ENCODE data around the gene MCMBP. TPM values are rescaled to one million over a fixed set of nuclear protein-coding genes. Genes with fewer than 3 reads are reported as not detected.
"Not testable (repeated sequence)": the region's sequence is repeated elsewhere in the genome, so short reads cannot be mapped to it uniquely, and the experiment has no call there.

Gene MCMBP, protein sequence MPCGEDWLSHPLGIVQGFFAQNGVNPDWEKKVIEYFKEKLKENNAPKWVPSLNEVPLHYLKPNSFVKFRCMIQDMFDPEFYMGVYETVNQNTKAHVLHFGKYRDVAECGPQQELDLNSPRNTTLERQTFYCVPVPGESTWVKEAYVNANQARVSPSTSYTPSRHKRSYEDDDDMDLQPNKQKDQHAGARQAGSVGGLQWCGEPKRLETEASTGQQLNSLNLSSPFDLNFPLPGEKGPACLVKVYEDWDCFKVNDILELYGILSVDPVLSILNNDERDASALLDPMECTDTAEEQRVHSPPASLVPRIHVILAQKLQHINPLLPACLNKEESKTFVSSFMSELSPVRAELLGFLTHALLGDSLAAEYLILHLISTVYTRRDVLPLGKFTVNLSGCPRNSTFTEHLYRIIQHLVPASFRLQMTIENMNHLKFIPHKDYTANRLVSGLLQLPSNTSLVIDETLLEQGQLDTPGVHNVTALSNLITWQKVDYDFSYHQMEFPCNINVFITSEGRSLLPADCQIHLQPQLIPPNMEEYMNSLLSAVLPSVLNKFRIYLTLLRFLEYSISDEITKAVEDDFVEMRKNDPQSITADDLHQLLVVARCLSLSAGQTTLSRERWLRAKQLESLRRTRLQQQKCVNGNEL
- 10 to 100 TPM; 90.8 to 99.2 TPM for total RNA-seq

DNA sequence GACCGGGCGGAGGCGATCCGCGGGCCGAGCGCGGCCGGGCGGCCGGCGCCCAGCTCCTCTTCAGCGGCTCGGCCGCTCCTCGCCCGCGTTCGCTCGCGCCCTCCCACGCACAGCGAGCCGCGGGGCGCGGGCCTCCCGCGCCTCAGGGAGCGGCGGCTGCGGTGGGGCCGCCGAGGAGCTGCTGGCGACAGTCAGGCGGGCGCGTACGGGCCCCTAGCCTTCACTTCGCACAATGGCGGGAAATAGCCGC, at the start of gene MCMBP:
MCMBP (minus strand) TSS at position 234 of the 250 bp plus-strand sequence. CDS start 259 bp downstream, outside the sequence.
- peaks cover 0 to 4% of the 10 kb centered on the region in 2 donors for H3K36me3 Mint-ChIP-seq (ENCODE audit: insufficient read depth in 2 of 2)
- peak within 1 kb of the TSS; percentile 87 to 93 for H3K4me3 Mint-ChIP-seq
- no peak for ATAC-seq (replicated peaks in 1 of 2)
- peak within 1 kb of the TSS; percentile 92 for H3K27ac Mint-ChIP-seq
- H3K9me3 Mint-ChIP-seq: no peaks in the 10 kb centered on the region
- H3K4me1 Mint-ChIP-seq (ENCODE audit: low read depth): peaks cover 50% of the 10 kb centered on the region
- DNase-seq: no peak
- H3K27me3 Mint-ChIP-seq (ENCODE audit: low read depth): no peaks in the 10 kb centered on the region

DNA sequence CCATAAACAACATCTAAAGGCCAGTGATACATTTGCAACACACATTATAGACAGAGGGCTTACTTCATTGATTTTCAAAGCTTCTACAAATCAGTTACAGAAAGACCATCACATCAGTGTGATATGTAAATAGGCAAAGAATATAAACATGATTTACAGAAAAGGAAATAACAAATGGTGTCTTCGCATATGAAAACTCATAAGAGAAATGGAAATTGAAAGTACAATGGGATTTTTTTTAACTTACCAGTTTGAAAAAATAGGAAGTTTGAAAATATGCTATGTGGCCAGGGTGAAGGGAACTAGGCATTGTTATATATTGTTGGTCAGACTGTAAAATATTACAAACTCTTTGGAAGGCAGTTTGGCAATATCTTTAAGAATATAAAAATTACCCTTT, 47.2 kb upstream of the MCMBP start:
- Mint-ChIP-seq H3K4me1 (ENCODE audit: low read depth) (peaks cover 12% of the 10 kb centered on the region), H3K4me3 (peak overlapping the region in 1 of 2 donors; percentile 31), H3K27ac (peak overlapping the region; percentile 79), H3K36me3 (ENCODE audit: insufficient read depth in 2 of 2) (peaks cover 0 to 19% of the 10 kb centered on the region in 2 donors), H3K27me3 (ENCODE audit: low read depth) (no peaks in the 10 kb centered on the region), H3K9me3 (no peaks in the 10 kb centered on the region)
- DNase-seq (no peak), ATAC-seq (replicated peaks in 1 of 2) (no peak)

DNA sequence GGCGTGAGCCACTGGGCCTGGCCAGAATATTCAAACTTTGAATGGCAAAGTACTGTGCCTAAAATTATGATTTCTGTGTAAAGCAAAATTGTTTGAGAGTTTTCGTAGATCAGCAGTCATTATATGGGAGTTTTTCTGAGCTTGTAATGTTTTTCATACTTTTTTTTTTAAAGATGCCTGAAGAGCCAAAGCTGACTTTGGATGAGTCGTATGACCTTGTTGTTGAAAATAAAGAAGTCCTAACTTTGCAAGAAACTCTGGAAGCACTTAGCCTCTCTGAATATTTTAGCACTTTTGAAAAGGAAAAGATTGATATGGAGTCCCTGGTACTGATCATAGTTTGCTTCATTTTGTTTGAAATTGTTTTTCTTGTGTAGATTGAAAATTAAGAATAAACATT, 46.6 kb upstream of the MCMBP start:
- Mint-ChIP-seq H3K27me3 (ENCODE audit: low read depth) (no peaks in the 10 kb centered on the region), H3K9me3 (no peaks in the 10 kb centered on the region), H3K4me3 (peak overlapping the region in 1 of 2 donors; percentile 37), H3K27ac (peak overlapping the region; percentile 79), H3K36me3 (ENCODE audit: insufficient read depth in 2 of 2) (peaks cover 2 to 19% of the 10 kb centered on the region in 2 donors), H3K4me1 (ENCODE audit: low read depth) (peaks cover 12% of the 10 kb centered on the region)
- DNase-seq (no peak), ATAC-seq (replicated peaks in 1 of 2) (no peak)

DNA sequence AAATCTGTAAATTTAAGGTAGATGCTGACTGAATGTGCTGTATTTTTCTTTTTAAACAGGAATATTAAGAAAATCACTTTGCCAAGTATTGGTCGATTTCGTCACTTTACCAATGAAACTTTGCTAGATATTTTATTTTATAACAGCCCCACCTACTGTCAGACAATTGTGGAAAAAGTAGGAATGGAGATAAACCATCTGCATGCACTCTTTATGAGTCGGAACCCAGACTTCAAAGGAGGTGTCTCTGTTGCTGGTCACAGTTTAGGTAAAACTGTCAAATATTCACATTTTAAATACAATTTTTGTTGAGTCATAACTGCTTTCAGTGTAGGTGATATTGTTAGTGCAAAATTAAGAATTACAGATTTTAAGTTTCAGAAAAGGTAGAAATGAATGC, 45.1 kb upstream of the MCMBP start:
- H3K4me3 Mint-ChIP-seq: no peak overlapping the region
- ATAC-seq (replicated peaks in 1 of 2): no peak
- H3K27me3 Mint-ChIP-seq (ENCODE audit: low read depth): no peaks in the 10 kb centered on the region
- no peaks in the 10 kb centered on the region for H3K9me3 Mint-ChIP-seq
- no peak overlapping the region for H3K27ac Mint-ChIP-seq
- no peak for DNase-seq
- peaks cover 2 to 23% of the 10 kb centered on the region in 2 donors for H3K36me3 Mint-ChIP-seq (ENCODE audit: insufficient read depth in 2 of 2)
- peaks cover 12% of the 10 kb centered on the region for H3K4me1 Mint-ChIP-seq (ENCODE audit: low read depth)

DNA sequence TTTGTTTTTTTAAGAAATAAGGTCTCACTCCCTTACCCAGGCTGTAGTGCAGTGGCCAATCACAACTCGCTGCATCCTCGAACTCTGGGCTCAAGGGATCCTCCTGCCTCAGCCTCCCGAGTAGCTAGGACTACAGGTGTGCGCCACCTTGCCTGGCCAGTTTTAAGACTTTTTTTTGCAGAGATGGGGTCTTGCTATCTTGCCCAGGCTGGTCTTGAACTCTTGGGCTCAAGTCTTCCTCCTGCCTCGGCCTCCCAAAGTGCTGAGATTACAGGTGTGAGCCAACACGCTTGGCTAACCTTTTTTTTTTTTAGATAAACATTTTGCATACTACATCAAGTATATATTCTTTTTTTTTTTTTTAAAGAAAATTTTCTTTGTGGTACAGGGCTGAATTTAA, 38.0 kb upstream of the MCMBP start:
- H3K9me3 Mint-ChIP-seq: no peaks in the 10 kb centered on the region
- no peak overlapping the region for H3K4me3 Mint-ChIP-seq
- DNase-seq (no peak), ATAC-seq (replicated peaks in 1 of 2) (no peak)
- H3K27me3 Mint-ChIP-seq (ENCODE audit: low read depth): no peaks in the 10 kb centered on the region
- no peaks in the 10 kb centered on the region for H3K4me1 Mint-ChIP-seq (ENCODE audit: low read depth)
- H3K27ac Mint-ChIP-seq: no peak overlapping the region
- peaks cover 4 to 9% of the 10 kb centered on the region in 2 donors for H3K36me3 Mint-ChIP-seq (ENCODE audit: insufficient read depth in 2 of 2)

DNA sequence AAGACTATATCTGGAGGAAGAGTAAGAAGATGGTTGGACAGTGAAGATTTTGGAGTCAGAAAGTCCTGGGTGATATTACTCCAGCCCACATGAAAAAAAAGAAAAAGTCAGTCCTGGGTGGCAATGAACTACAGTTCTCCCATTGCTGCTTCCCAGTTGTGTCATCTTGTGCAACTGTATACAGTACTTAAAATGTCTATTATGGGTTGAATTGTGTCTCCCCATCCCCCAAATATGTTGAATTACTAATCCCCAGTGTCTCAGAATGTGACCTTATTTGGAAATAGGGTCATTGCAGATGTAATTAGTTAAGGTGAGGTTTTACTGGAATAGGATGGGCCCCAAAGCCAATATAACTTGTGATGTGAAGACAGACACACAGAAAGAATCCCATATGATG, 35.5 kb upstream of the MCMBP start:
- H3K27me3 Mint-ChIP-seq (ENCODE audit: low read depth): no peaks in the 10 kb centered on the region
- no peaks in the 10 kb centered on the region for H3K4me1 Mint-ChIP-seq (ENCODE audit: low read depth)
- H3K4me3 Mint-ChIP-seq: no peak overlapping the region
- ATAC-seq (replicated peaks in 1 of 2): no peak
- no peak for DNase-seq
- no peaks in the 10 kb centered on the region for H3K9me3 Mint-ChIP-seq
- H3K36me3 Mint-ChIP-seq (ENCODE audit: insufficient read depth in 2 of 2): peaks cover 4 to 11% of the 10 kb centered on the region in 2 donors
- H3K27ac Mint-ChIP-seq: no peak overlapping the region

DNA sequence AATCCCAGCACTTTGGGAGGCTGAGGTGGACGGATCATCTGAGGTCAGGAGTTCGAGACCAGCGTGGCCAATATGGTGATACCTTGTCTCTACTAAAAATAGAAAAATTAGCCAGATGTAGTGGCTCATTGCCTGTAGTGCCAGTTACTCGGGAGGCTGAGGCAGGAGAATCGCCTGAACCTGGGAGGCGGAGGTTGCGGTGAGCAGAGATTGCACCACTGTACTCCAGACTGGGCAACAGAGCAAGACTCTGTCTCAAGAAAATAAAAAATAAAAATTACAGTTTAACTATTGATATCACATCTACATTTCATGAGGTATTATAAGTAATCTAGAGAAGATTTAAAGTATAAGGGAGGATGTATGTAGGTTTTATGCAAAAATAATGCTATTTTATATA, 35.1 kb upstream of the MCMBP start:
- not testable (repeated sequence) for ATAC-seq (replicated peaks in 1 of 2); H3K27ac Mint-ChIP-seq; H3K36me3 Mint-ChIP-seq (ENCODE audit: insufficient read depth in 2 of 2)

DNA sequence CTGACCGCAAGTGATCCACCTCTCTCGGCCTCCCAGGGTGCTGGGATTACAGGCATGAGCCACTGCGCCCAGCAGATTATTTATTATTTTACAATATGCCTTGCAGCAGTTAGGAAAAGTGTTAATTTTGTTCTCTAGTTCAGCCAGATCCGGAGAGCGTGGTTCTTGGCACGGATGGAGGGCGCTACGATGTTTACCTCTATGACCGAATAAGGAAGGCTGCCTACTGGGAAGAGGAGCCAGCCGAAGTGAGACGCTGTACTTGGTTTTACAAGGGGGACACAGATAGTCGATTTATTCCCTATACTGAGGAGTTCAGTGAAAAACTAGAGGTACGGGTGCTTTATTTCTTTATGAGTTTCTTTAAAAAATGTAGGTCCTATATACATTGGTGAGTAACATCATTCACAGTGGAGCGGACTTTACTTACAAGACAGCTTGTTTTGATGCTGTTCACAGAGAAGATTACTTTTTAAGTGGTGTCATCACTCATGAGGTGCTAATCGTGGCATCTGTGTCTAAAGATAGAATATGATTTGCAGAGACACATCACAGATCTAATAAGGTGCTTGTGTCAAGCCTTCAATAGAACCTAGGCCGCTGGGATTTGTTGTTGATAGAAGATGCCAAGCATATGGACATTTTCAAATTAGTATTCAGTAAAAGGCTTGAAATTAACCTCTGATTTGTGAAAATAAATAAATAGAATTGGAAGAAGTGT, 31.5 kb upstream of the MCMBP start:
- peaks cover 2 to 10% of the 10 kb centered on the region in 2 donors for H3K36me3 Mint-ChIP-seq (ENCODE audit: insufficient read depth in 2 of 2)
- DNase-seq: no peak
- ATAC-seq (replicated peaks in 1 of 2): no peak

More for the DNA sequence above, 35.1 kb upstream of the MCMBP start:
- not testable (repeated sequence) for H3K4me3 Mint-ChIP-seq; H3K9me3 Mint-ChIP-seq; H3K4me1 Mint-ChIP-seq (ENCODE audit: low read depth); H3K27me3 Mint-ChIP-seq (ENCODE audit: low read depth); DNase-seq

DNA sequence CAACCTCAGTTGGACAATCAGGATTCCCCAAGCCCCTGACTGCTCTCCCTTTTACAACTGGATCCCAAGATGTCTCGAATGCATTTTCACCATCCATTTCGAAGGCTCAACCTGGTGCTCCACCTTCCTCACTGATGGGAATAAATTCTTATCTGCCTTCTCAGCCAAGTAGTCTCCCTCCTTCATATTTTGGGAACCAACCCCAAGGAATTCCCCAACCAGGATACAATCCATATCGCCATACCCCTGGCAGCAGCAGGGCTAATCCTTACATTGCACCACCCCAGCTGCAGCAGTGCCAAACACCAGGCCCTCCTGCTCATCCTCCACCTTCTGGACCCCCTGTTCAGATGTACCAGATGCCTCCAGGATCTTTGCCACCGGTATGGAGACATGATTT, 25.9 kb upstream of the MCMBP start:
- ATAC-seq (replicated peaks in 1 of 2) (no peak), DNase-seq (no peak)
- H3K4me3 Mint-ChIP-seq: no peak overlapping the region
- peak overlapping the region; percentile 50 for H3K27ac Mint-ChIP-seq
- H3K27me3 Mint-ChIP-seq (ENCODE audit: low read depth): no peaks in the 10 kb centered on the region
- H3K4me1 Mint-ChIP-seq (ENCODE audit: low read depth): peaks cover 52% of the 10 kb centered on the region
- H3K9me3 Mint-ChIP-seq: no peaks in the 10 kb centered on the region
- peaks cover 0 to 17% of the 10 kb centered on the region in 2 donors for H3K36me3 Mint-ChIP-seq (ENCODE audit: insufficient read depth in 2 of 2)

More for the DNA sequence above, 31.5 kb upstream of the MCMBP start:
- no peak overlapping the region for H3K4me3 Mint-ChIP-seq
- H3K4me1 Mint-ChIP-seq (ENCODE audit: low read depth): peaks cover 3% of the 10 kb centered on the region
- no peak overlapping the region for H3K27ac Mint-ChIP-seq
- no peaks in the 10 kb centered on the region for H3K9me3 Mint-ChIP-seq
- no peaks in the 10 kb centered on the region for H3K27me3 Mint-ChIP-seq (ENCODE audit: low read depth)

DNA sequence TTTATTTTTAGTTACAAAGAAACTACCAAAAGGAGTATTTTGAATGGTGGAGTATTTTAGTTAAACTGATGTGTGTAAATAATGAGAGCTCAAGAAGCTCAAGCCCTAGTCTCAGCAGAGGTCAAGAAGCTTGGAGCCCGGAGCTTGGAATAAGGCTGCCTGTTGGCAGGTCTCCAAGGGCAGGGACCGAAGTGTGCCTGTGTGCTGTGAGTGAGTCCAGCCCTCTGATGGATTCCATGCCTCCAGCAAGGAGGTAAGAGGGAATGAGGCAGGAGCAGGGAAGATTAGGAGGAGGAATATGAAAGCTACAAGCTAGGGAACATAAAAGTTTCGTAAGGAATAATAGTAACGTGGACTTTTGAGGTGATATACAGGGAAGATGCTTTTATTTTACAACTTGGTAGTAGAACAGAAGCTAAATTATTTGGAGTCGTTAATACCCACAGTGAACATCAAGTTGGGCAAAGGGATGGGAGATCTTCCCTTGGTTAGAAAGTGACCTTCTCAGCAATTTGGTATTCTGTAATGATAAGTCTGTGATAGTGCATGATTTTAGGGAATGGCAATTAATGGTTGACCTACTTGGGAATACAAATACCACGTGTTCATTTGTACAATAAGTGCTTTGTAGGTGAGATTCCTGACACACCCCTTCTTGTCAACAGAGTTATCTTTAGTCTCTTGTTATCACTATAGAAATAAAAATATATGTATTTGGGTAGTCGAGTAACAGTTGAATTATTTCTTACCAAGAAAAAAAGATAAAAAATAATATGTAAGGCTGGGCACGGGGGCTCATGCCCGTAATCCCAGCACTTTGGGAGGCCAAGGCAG, 24.5 kb upstream of the MCMBP start:
- H3K36me3 Mint-ChIP-seq (ENCODE audit: insufficient read depth in 2 of 2): peaks cover 2 to 16% of the 10 kb centered on the region in 2 donors
- H3K27me3 Mint-ChIP-seq (ENCODE audit: low read depth): no peaks in the 10 kb centered on the region
- no peak for ATAC-seq (replicated peaks in 1 of 2)
- peak overlapping the region; percentile 39 for H3K27ac Mint-ChIP-seq
- no peaks in the 10 kb centered on the region for H3K9me3 Mint-ChIP-seq
- no peak for DNase-seq
- H3K4me1 Mint-ChIP-seq (ENCODE audit: low read depth): peaks cover 58% of the 10 kb centered on the region
- no peak overlapping the region for H3K4me3 Mint-ChIP-seq

DNA sequence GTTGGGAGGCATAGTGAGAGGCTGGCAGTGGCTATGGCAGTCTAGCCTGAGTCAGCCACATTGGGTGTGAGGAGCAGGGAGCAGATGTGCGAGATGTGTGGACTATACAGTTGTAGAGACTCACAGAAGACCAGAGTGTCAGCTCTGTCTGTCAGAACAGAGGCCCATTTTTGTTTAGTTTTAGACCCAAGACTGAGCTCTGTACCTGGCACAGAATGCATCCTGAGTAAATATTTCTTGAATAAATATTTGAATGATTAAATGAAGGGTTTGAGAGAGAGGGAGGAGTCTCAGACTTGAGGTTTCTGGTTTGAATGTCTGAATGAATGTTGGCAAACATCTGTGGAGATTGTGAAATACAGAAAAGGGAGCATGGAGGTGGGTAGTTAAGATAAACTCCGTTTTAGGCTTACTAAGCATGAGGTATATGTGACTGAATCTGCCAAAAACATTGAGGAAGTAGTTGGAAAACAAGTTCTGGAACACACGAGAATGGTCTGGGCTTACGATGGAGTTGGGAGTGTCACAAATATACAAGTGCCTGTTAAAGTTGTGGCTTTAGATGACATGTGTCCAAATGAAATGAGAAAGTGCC, 23.5 kb upstream of the MCMBP start:
- Mint-ChIP-seq H3K4me3 (no peak overlapping the region), H3K9me3 (no peaks in the 10 kb centered on the region), H3K27ac (peak overlapping the region; percentile 39), H3K27me3 (ENCODE audit: low read depth) (no peaks in the 10 kb centered on the region), H3K36me3 (ENCODE audit: insufficient read depth in 2 of 2) (peaks cover 2 to 18% of the 10 kb centered on the region in 2 donors), H3K4me1 (ENCODE audit: low read depth) (peaks cover 60% of the 10 kb centered on the region)
- ATAC-seq (replicated peaks in 1 of 2): no peak
- no peak for DNase-seq

DNA sequence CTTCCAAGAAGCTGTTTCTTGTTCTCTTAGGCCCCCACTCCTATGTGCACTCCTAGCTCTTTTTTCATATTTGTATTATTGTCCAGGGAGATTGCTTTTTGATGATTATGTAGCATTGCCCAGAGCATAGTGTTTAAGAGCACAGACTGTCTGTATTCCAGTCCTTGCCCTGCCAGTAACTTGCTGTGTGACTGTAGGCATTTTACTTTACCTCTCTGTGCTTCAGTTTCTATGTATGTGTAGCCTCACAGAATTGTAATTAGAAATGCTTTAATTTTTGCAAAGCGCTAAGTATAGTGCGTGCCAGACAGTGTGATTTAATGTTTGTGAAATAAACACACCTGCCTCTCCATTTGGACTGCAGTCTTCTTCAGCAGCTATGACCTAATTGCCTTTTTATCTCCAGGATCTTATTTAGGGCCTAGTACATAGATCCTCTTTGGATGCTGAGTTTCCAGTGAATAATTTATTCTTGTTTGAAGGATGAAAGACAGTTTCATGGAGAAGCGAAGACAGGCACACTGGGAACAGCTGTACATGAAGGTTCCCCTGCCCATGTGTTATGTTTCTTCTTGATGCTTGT, 21.3 kb upstream of the MCMBP start:
- ATAC-seq (replicated peaks in 1 of 2) (no peak), DNase-seq (no peak)
- Mint-ChIP-seq H3K9me3 (no peaks in the 10 kb centered on the region), H3K36me3 (ENCODE audit: insufficient read depth in 2 of 2) (peaks cover 2 to 16% of the 10 kb centered on the region in 2 donors), H3K27me3 (ENCODE audit: low read depth) (no peaks in the 10 kb centered on the region), H3K27ac (peak overlapping the region; percentile 4), H3K4me3 (peak overlapping the region; percentile 95 to 100), H3K4me1 (ENCODE audit: low read depth) (peaks cover 57% of the 10 kb centered on the region)
